ENCODE data around the gene NIP7.

Gene NIP7

GRCh38 chr16:69302301-69302700 lies 37.3 kb upstream of the NIP7 start:
- TF ChIP-seq CTCF (IDR thresholded peaks at IDR 0.05; ENCODE audit: low read length, missing control alignments), result no peak
- no peak overlapping the region for H3K4me3 ChIP-seq (replicated peaks; ENCODE audit: low read depth, low read length)
- no peak for DNase-seq (ENCODE audit: low read depth)

GRCh38 chr16:69306031-69306430 lies 33.5 kb upstream of the NIP7 start:
- no peak for DNase-seq (ENCODE audit: low read depth)
- TF ChIP-seq CTCF (IDR thresholded peaks at IDR 0.05; ENCODE audit: low read length, missing control alignments), result no peak
- no peak overlapping the region for H3K4me3 ChIP-seq (replicated peaks; ENCODE audit: low read depth, low read length)

- no peak for DNase-seq (ENCODE audit: low read depth)
- H3K4me3 ChIP-seq (replicated peaks; ENCODE audit: low read depth, low read length), result no peak overlapping the region
- TF ChIP-seq CTCF (IDR thresholded peaks at IDR 0.05; ENCODE audit: low read length, missing control alignments), result no peak
These were observed 32.5 kb upstream of the NIP7 start for GRCh38 chr16:69307091-69307490.

GRCh38 chr16:69307856-69308255 lies 31.7 kb upstream of the NIP7 start:
- no peak overlapping the region for H3K4me3 ChIP-seq (replicated peaks; ENCODE audit: low read depth, low read length)
- TF ChIP-seq CTCF (IDR thresholded peaks at IDR 0.05; ENCODE audit: low read length, missing control alignments), result no peak
- DNase-seq (ENCODE audit: low read depth), result no peak

- no peak for TF ChIP-seq CTCF (IDR thresholded peaks at IDR 0.05; ENCODE audit: low read length, missing control alignments)
These were observed 30.3 kb upstream of the NIP7 start for GRCh38 chr16:69309316-69309715.

GRCh38 chr16:69310653-69311532 lies 28.7 kb upstream of the NIP7 start, which contains the start of gene VPS4A:
TSS of gene VPS4A (plus strand) at chr16:69311350. CDS start at chr16:69311512, 162 bp downstream.
- H3K4me3 ChIP-seq (replicated peaks; ENCODE audit: low read depth, low read length), result peak within 1 kb of the TSS; percentile 85
- peak; percentile 60 for TF ChIP-seq CTCF (IDR thresholded peaks at IDR 0.05; ENCODE audit: low read length, missing control alignments)
- DNase-seq (ENCODE audit: low read depth), result peak; percentile 97

More at GRCh38 chr16:69309316-69309715, 30.3 kb upstream of the NIP7 start:
- H3K4me3 ChIP-seq (replicated peaks; ENCODE audit: low read depth, low read length), result no peak overlapping the region
- DNase-seq (ENCODE audit: low read depth), result no peak
